Lower leg skin (tissue), 3 donors: ENCODE measurements around the gene GRIK4.

Source experiments
- CTCF ChIP-seq, 3 donors: fragments of 450-650 bp; IDR thresholded peaks; one replicate each; pipeline ENCODE4 v1.5.1; 2016; ENCODE audit warnings: antibody characterized with exemption in 3 of 3, mild to moderate bottlenecking in 3 of 3, moderate library complexity in 2 of 3
- POLR2A ChIP-seq, 2 donors: fragments of 450-650 bp; IDR thresholded peaks; one replicate each; pipeline ENCODE4 v1.6.1; 2016 to 2017; ENCODE audit warnings: antibody characterized with exemption in 2 of 2, mild to moderate bottlenecking in 1 of 2, moderate library complexity in 1 of 2

GRCh38 chr11:120489799-120490198 lies 21.7 kb upstream of the GRIK4 start:
- TF ChIP-seq CTCF (IDR thresholded peaks at IDR 0.05): no peak
- TF ChIP-seq POLR2A (IDR thresholded peaks at IDR 0.05): no peak
